Panc1 (cell line): ENCODE data around the gene SPDEF. TPM values are rescaled to one million over a fixed set of nuclear protein-coding genes. Genes with fewer than 3 reads are reported as not detected.

Experiments used
- ATAC-seq: fragments of 200-7000 bp; cut with Tn5 transposase; 2 replicates; pipeline ENCODE4 v1.9.1; 2020; ENCODE audit warnings: mild to moderate bottlenecking, moderate library complexity
- BruUV-seq: library from RNA; stranded (reverse); fragments of 400-500 nt; replicated peaks from 2 replicates; lab custom pipeline; 2021; lab: Mats Ljungman, UMichigan
- CTCF ChIA-PET: fragments of 300-600 bp; sonication (Branson Sonifier 250); formaldehyde crosslinking; loops from one replicate; lab custom pipeline; 2022; ENCODE audit warnings: antibody characterized with exemption; lab: Charles Lee
- POLR2A ChIA-PET: fragments of 300-600 bp; sonication (Branson Sonifier 250); formaldehyde crosslinking; loops from one replicate; lab custom pipeline; 2022; ENCODE audit warnings: antibody characterized with exemption; lab: Charles Lee
- DNase-seq: peaks from one replicate; pipeline ENCODE4 v3.0.0-alpha.2; 2010; ENCODE audit warnings: low read depth, low spot score
- H3K27ac ChIP-seq: 2 replicates; pipeline ENCODE4 v1.5.1; 2011; ENCODE audit warnings: mild to moderate bottlenecking, low read length, inconsistent platforms
- H3K27me3 ChIP-seq: fragments of 200-500 bp; sonication (Bioruptor generic); 2 replicates; pipeline ENCODE4 v1.6.0; 2014; ENCODE audit warnings: low read length, inconsistent platforms; ENCODE audit not compliant: control insufficient read depth, insufficient read depth
- H3K36me3 ChIP-seq: fragments of 200-500 bp; sonication (Bioruptor generic); 2 replicates; pipeline ENCODE4 v1.5.1; 2014; ENCODE audit warnings: inconsistent platforms, mild to moderate bottlenecking, low read length, moderate library complexity; ENCODE audit not compliant: control insufficient read depth, insufficient read depth
- H3K4me1 ChIP-seq: 2 replicates; pipeline ENCODE4 v1.5.1; 2011; ENCODE audit warnings: inconsistent platforms, mild to moderate bottlenecking, low read length, moderate library complexity; ENCODE audit not compliant: control insufficient read depth, insufficient read depth
- H3K4me3 ChIP-seq, 2 experiments: 2 replicates each; pipeline ENCODE4 v1.5.1; 2011 to 2012; ENCODE audit warnings: low read depth in 2 of 2, low read length in 2 of 2, mild to moderate bottlenecking in 2 of 2, inconsistent platforms in 1 of 2, moderate library complexity in 1 of 2
- H3K9me3 ChIP-seq: fragments of 200-500 bp; sonication (Bioruptor generic); 2 replicates; pipeline ENCODE4 v1.5.1; 2014; ENCODE audit warnings: low read depth, mild to moderate bottlenecking, inconsistent platforms, low read length, moderate library complexity; ENCODE audit not compliant: control insufficient read depth, insufficient read depth
- POLR2AphosphoS5 ChIP-seq: IDR thresholded peaks from 2 replicates; pipeline ENCODE4 v1.6.1; 2012; ENCODE audit warnings: mild to moderate bottlenecking, low read depth, low read length, moderate library complexity
- SIN3A ChIP-seq: IDR thresholded peaks from 2 replicates; pipeline ENCODE4 v1.6.1; 2012; ENCODE audit warnings: low read depth, mild to moderate bottlenecking, low read length, moderate library complexity, borderline replicate concordance; ENCODE audit not compliant: insufficient read depth
- TCF7L2 ChIP-seq: IDR thresholded peaks from 2 replicates; pipeline ENCODE4 v1.6.1; 2011; ENCODE audit warnings: mild to moderate bottlenecking, low read depth, low read length, inconsistent platforms
- in situ Hi-C: cut with HindIII; loops from 2 replicates; pipeline ENCODE4 v1.10.0; 2016; ENCODE audit warnings: low sequenced_read_pairs, low pct_unique_long_range_greater_than_20kb
- intact Hi-C: fragments of 100-400 bp; cut with micrococcal nuclease; formaldehyde crosslinking; loops from one replicate; pipeline ENCODE4 v1.10.0; 2022; ENCODE audit not compliant: unreplicated experiment
- total RNA-seq: library from RNA; stranded (reverse); gene quantifications from one replicate; pipeline ENCODE4 v1.2.1, GENCODE V29; 2021; ENCODE audit not compliant: unreplicated experiment
- TF ChIP-seq, protein P1 (sequence below): fragments of 450-650 bp; IDR thresholded peaks from 2 replicates; pipeline ENCODE4 v1.5.1; 2017; ENCODE audit warnings: mild to moderate bottlenecking
- TF ChIP-seq, protein P2 (sequence below), 2 experiments: IDR thresholded peaks; 2 replicates each; pipeline ENCODE4 v1.6.1; 2011 to 2012; ENCODE audit warnings: low read depth in 2 of 2, control low read depth in 1 of 2, low read length in 1 of 2, mild to moderate bottlenecking in 1 of 2, moderate library complexity in 1 of 2; ENCODE audit not compliant: insufficient read depth in 1 of 2

The SPDEF gene
- total RNA-seq, 1 experiment from 2014 or later = 1.6 TPM

DNA sequence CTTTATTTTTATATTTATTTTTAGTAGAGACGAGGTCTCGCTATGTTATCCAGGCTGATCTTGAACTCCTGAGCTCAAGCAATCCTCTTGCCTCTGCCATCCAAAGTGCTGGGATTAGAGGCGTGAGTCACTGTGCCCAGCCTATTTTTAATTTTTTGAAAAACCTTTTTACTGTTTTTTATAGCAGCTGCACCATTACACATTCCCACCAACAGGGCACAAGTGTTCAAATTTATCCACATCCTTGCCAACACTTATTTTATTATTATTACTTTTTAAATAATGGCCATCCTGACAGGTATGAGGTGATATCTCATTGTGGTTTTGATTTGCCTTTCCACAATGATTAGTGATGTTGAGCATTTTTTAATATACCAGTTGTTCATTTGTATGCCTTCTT is 47.7 kb downstream of the SPDEF start:
- no peaks in the 10 kb centered on the region for H3K9me3 ChIP-seq
- H3K27me3 ChIP-seq = no peaks in the 10 kb centered on the region
- no peak for ATAC-seq
- H3K4me1 ChIP-seq = no peaks in the 10 kb centered on the region
- ChIA-PET CTCF (no interaction called here), POLR2A (no interaction called here)
- BruUV-seq = no TSS peak
- H3K4me3 ChIP-seq = no peak overlapping the region
- no peak overlapping the region for H3K27ac ChIP-seq
- no peak for TF ChIP-seq POLR2AphosphoS5
- TF ChIP-seq TCF7L2 = no peak
- TF ChIP-seq, protein P1, sequence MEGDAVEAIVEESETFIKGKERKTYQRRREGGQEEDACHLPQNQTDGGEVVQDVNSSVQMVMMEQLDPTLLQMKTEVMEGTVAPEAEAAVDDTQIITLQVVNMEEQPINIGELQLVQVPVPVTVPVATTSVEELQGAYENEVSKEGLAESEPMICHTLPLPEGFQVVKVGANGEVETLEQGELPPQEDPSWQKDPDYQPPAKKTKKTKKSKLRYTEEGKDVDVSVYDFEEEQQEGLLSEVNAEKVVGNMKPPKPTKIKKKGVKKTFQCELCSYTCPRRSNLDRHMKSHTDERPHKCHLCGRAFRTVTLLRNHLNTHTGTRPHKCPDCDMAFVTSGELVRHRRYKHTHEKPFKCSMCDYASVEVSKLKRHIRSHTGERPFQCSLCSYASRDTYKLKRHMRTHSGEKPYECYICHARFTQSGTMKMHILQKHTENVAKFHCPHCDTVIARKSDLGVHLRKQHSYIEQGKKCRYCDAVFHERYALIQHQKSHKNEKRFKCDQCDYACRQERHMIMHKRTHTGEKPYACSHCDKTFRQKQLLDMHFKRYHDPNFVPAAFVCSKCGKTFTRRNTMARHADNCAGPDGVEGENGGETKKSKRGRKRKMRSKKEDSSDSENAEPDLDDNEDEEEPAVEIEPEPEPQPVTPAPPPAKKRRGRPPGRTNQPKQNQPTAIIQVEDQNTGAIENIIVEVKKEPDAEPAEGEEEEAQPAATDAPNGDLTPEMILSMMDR = no peak
- intact Hi-C loops = no loop called here
- in situ Hi-C loops = no loop called here
- no peaks in the 10 kb centered on the region for H3K36me3 ChIP-seq
- no peak for DNase-seq

DNA sequence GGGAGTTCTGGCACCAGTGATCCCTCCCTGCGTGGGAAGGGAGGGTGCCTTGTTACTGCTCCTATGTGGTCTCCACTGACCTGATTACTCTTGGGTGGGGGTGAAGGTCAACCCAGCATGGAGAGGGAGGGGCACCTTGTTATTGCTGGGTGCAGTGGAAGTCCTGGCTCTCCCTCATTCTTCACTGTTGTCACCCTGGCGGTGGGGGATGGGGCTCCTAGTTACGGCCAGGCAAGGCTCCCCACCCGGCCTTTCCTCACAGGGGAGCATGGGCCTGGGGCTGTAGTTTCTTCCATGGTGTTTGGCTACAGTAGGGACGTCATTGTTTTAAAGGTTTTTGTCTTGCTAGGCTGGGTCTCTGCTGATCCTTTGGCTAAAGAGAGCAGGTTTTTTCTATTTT is 49.4 kb downstream of the SPDEF start:
- Histone ChIP-seq H3K36me3 (no peaks in the 10 kb centered on the region), H3K27me3 (no peaks in the 10 kb centered on the region), H3K9me3 (no peaks in the 10 kb centered on the region), H3K27ac (no peak overlapping the region), H3K4me3 (no peak overlapping the region), H3K4me1 (no peaks in the 10 kb centered on the region)
- POLR2A ChIA-PET = no interaction called here
- no peak for DNase-seq
- no peak for TF ChIP-seq POLR2AphosphoS5
- TF ChIP-seq, protein P2, sequence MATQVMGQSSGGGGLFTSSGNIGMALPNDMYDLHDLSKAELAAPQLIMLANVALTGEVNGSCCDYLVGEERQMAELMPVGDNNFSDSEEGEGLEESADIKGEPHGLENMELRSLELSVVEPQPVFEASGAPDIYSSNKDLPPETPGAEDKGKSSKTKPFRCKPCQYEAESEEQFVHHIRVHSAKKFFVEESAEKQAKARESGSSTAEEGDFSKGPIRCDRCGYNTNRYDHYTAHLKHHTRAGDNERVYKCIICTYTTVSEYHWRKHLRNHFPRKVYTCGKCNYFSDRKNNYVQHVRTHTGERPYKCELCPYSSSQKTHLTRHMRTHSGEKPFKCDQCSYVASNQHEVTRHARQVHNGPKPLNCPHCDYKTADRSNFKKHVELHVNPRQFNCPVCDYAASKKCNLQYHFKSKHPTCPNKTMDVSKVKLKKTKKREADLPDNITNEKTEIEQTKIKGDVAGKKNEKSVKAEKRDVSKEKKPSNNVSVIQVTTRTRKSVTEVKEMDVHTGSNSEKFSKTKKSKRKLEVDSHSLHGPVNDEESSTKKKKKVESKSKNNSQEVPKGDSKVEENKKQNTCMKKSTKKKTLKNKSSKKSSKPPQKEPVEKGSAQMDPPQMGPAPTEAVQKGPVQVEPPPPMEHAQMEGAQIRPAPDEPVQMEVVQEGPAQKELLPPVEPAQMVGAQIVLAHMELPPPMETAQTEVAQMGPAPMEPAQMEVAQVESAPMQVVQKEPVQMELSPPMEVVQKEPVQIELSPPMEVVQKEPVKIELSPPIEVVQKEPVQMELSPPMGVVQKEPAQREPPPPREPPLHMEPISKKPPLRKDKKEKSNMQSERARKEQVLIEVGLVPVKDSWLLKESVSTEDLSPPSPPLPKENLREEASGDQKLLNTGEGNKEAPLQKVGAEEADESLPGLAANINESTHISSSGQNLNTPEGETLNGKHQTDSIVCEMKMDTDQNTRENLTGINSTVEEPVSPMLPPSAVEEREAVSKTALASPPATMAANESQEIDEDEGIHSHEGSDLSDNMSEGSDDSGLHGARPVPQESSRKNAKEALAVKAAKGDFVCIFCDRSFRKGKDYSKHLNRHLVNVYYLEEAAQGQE (IDR thresholded peaks at IDR 0.05; ENCODE audit: insufficient read depth in 1 of 2, low read depth in 2 of 2, low read length in 1 of 2) = no peak
- TF ChIP-seq SIN3A = no peak
- TF ChIP-seq, protein P1 = no peak
- TF ChIP-seq TCF7L2 = no peak
- intact Hi-C loops = no loop called here
- CTCF ChIA-PET = no interaction called here
- in situ Hi-C loops = no loop called here
- BruUV-seq = no TSS peak
- ATAC-seq = no peak
